ENCODE data around the gene LRP1B. TPM values are rescaled to one million over a fixed set of nuclear protein-coding genes. Genes with fewer than 3 reads are reported as not detected.

LRP1B gene
- total and polyA plus RNA-seq, 2 of the 8 experiments (the other 6 are each of a cell fraction or from before 2014, with no cell fraction given): 0.03 TPM; not detected in 1

- no peak for FAIRE-seq
- H2AK5ac ChIP-seq (ENCODE audit: low read depth, low read length): no peak overlapping the region
- POLR2A ChIA-PET (ENCODE audit: partially characterized antibody): no interaction called here
- TF ChIP-seq SIX5 (IDR thresholded peaks at IDR 0.05; ENCODE audit: low read depth, low read length): no peak
- no peak for TF ChIP-seq USF2 (IDR thresholded peaks at IDR 0.05; ENCODE audit: low read length)
- TF ChIP-seq KDM4A (IDR thresholded peaks at IDR 0.05; ENCODE audit: low read depth, low read length, severe bottlenecking): no peak
Observed at GRCh38 chr2:140440815-140441214, 1690.0 kb downstream of the LRP1B start.

More at GRCh38 chr2:140440815-140441214, 1690.0 kb downstream of the LRP1B start:
- no peak overlapping the region for H4K8ac ChIP-seq (ENCODE audit: extremely low read depth, insufficient read depth, low read length)
- no peaks in the 10 kb centered on the region for H4K20me1 ChIP-seq (replicated peaks in 1 of 2; ENCODE audit: control insufficient read depth in 1 of 2, insufficient read depth in 2 of 2, low read length in 2 of 2)
- 91% methylated on average over 2 of the region's 2 CpGs; no CpG with 5 or more reads in 1 of the 2 experiments for WGBS, 2 experiments (ENCODE audit: extremely low coverage in 1 of 2, insufficient coverage in 1 of 2, insufficient read length in 1 of 2, insufficient replicate concordance in 2 of 2, low coverage in 1 of 2, low lambda C conversion rate in 2 of 2, missing lambda C conversion rate in 1 of 2)
- peaks cover 0 to 5% (median 0%) of the 10 kb centered on the region in 4 experiments; a peak in 2 of 7 replicates for H3K4me1 ChIP-seq (replicated peaks in 1 of 4; ENCODE audit: control insufficient read depth in 3 of 4, insufficient read depth in 4 of 4, low read length in 3 of 4)
- H3K36me3 ChIP-seq (ENCODE audit: control insufficient read depth in 2 of 4, insufficient read depth in 4 of 4, low read length in 3 of 4): no peaks in the 10 kb centered on the region
- no peak overlapping the region for H3K9ac ChIP-seq (replicated peaks in 1 of 4; ENCODE audit: extremely low read depth in 1 of 4, low read depth in 3 of 4, low read length in 3 of 4)
- no peaks in the 10 kb centered on the region for H3K79me2 ChIP-seq (ENCODE audit: control insufficient read depth in 1 of 2, insufficient read depth in 2 of 2, low read length in 2 of 2)
- CTCF ChIA-PET (ENCODE audit: partially characterized antibody): no interaction called here
- no peak overlapping the region for H3K56ac ChIP-seq (replicated peaks; ENCODE audit: insufficient read length, low read depth, low read length)
- no peak overlapping the region for H2BK5ac ChIP-seq (ENCODE audit: low read depth, low read length)
- H3K18ac ChIP-seq (ENCODE audit: extremely low read depth, low read length): no peak overlapping the region
- no peak overlapping the region for H4K91ac ChIP-seq (replicated peaks; ENCODE audit: insufficient read length, low read length)
- H4K5ac ChIP-seq (ENCODE audit: insufficient read length, low read depth, low read length): no peak overlapping the region
- H2BK12ac ChIP-seq (ENCODE audit: low read depth, low read length): no peak overlapping the region
- H3K23me2 ChIP-seq (ENCODE audit: low read depth, low read length): no peaks in the 10 kb centered on the region
- no peak overlapping the region for H3K4me2 ChIP-seq (ENCODE audit: insufficient read depth in 1 of 2, low read depth in 2 of 2, low read length in 2 of 2)
- no peak overlapping the region for H3K23ac ChIP-seq (ENCODE audit: insufficient read length)
- no peak overlapping the region for H2BK120ac ChIP-seq (replicated peaks; ENCODE audit: low read depth, low read length)
- no peak overlapping the region for H3K4ac ChIP-seq (replicated peaks; ENCODE audit: insufficient read length, low read depth, low read length)
- H3K79me1 ChIP-seq (ENCODE audit: low read depth, low read length): no peaks in the 10 kb centered on the region
- H3K4me3 ChIP-seq (ENCODE audit: extremely low read depth in 1 of 4, insufficient read depth in 2 of 4, low read depth in 3 of 4, low read length in 4 of 4): no peak overlapping the region
- no peaks in the 10 kb centered on the region for H3K9me3 ChIP-seq (ENCODE audit: insufficient read depth in 2 of 2, low read depth in 1 of 2, low read length in 1 of 2)
- no peak for DNase-seq (ENCODE audit: low read depth in 1 of 2, low spot score in 2 of 2)
- H2BK20ac ChIP-seq (ENCODE audit: low read length): no peak overlapping the region
- no peak overlapping the region for H2BK15ac ChIP-seq (ENCODE audit: low read length)
- no peak overlapping the region for H3K27ac ChIP-seq (ENCODE audit: low read depth, low read length)
- H3K14ac ChIP-seq (ENCODE audit: insufficient read length): no peak overlapping the region
- no peaks in the 10 kb centered on the region for H3K27me3 ChIP-seq (replicated peaks in 1 of 4; ENCODE audit: control insufficient read depth in 3 of 4, extremely low read depth in 1 of 4, insufficient read depth in 3 of 4, low read length in 3 of 4)
- H2AFZ ChIP-seq (ENCODE audit: low read length): no peak overlapping the region

Measured in H1 (cell line).